Mesothelial cell of epicardium (in vitro differentiated cells): ENCODE measurements around the gene GFM2. TPM values are rescaled to one million over a fixed set of nuclear protein-coding genes. Genes with fewer than 3 reads are reported as not detected.
"Not testable (repeated sequence)": the region's sequence is repeated elsewhere in the genome, so short reads cannot be mapped to it uniquely, and the experiment has no call there.

Experiments
- DNase-seq, 2 experiments: peaks; one replicate each; pipeline ENCODE4 v3.0.0; 2021; ENCODE audit warnings: low spot score in 2 of 2; ENCODE audit not compliant: unreplicated experiment in 2 of 2
- H3K27ac Mint-ChIP-seq: 2 replicates; pipeline ENCODE4 v1.8.0; 2021; ENCODE audit warnings: mixed read lengths
- H3K27me3 Mint-ChIP-seq: 2 replicates; pipeline ENCODE4 v1.8.0; 2021; ENCODE audit warnings: low read depth, mixed read lengths
- H3K36me3 Mint-ChIP-seq: 2 replicates; pipeline ENCODE4 v1.8.0; 2021; ENCODE audit warnings: mixed read lengths
- H3K4me1 Mint-ChIP-seq: 2 replicates; pipeline ENCODE4 v1.8.0; 2021; ENCODE audit warnings: mixed read lengths
- H3K4me3 Mint-ChIP-seq: 2 replicates; pipeline ENCODE4 v1.8.0; 2021; ENCODE audit warnings: mild to moderate bottlenecking, moderate library complexity, mixed read lengths
- H3K9me3 Mint-ChIP-seq: 2 replicates; pipeline ENCODE4 v1.8.0; 2021; ENCODE audit warnings: mixed read lengths
- total RNA-seq: library from RNA; stranded (reverse); gene quantifications from 3 replicates; pipeline ENCODE4 v1.2.1, GENCODE V29; 2021
- TF ChIP-seq, protein P1 (sequence below): fragments of 200-600 bp; sonication (generic); IDR thresholded peaks from one replicate; pipeline ENCODE4 v1.5.0; 2021; ENCODE audit warnings: antibody characterized with exemption; ENCODE audit not compliant: unreplicated experiment

Gene GFM2
- total RNA-seq, 1 donor from 2014 or later: 34.3 TPM

DNA sequence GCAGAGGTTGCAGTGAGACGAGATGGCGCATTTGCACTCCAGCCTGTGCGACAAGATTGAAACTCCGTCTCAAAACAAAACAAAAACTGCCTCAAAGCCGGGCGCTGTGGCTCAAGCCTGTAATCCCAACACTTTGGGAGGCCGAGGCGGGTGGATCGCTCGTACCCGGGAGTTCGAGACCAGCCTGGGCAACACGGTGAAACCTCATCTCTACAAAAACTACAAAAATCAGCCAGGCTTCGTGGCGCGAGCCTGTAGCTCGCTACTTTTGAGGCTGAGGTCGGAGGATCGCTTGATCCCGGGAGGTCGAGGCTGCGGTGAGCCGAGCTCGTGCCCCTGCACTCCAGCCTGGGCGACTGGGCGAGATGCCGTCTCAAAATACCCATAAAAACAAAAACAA lies 988 bp downstream of the GFM2 start:
- H3K4me3 Mint-ChIP-seq: peak overlapping the region; percentile 100
- no peaks in the 10 kb centered on the region for H3K9me3 Mint-ChIP-seq
- TF ChIP-seq, protein P1, sequence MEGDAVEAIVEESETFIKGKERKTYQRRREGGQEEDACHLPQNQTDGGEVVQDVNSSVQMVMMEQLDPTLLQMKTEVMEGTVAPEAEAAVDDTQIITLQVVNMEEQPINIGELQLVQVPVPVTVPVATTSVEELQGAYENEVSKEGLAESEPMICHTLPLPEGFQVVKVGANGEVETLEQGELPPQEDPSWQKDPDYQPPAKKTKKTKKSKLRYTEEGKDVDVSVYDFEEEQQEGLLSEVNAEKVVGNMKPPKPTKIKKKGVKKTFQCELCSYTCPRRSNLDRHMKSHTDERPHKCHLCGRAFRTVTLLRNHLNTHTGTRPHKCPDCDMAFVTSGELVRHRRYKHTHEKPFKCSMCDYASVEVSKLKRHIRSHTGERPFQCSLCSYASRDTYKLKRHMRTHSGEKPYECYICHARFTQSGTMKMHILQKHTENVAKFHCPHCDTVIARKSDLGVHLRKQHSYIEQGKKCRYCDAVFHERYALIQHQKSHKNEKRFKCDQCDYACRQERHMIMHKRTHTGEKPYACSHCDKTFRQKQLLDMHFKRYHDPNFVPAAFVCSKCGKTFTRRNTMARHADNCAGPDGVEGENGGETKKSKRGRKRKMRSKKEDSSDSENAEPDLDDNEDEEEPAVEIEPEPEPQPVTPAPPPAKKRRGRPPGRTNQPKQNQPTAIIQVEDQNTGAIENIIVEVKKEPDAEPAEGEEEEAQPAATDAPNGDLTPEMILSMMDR: no peak
- DNase-seq: no peak
- H3K36me3 Mint-ChIP-seq: peaks cover 13% of the 10 kb centered on the region
- H3K27me3 Mint-ChIP-seq: no peaks in the 10 kb centered on the region
- no peak overlapping the region for H3K27ac Mint-ChIP-seq
- H3K4me1 Mint-ChIP-seq: peaks cover 25% of the 10 kb centered on the region

DNA sequence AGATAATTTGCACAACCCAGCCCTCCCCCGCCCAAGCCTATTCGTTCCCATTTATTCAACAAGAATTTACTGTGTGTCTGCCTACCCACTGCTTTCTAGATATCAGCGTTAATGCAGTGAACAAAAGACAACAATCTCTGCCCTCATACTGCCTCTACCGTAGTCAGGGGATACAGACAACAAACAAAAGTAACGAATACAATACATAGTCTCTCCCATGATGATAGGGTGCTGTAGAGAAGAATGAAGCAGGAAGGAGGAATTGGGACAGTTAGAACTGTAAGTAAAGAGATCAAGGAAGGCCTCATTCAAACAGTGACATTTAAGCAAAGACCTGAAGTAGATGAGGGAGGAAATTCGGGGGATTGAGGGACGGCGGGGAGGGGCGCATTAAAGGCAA lies 1.7 kb downstream of the GFM2 start:
- peak overlapping the region; percentile 64 for H3K27ac Mint-ChIP-seq
- TF ChIP-seq, protein P1: no peak
- H3K36me3 Mint-ChIP-seq: peaks cover 8% of the 10 kb centered on the region
- DNase-seq: no peak
- H3K9me3 Mint-ChIP-seq: no peaks in the 10 kb centered on the region
- H3K4me3 Mint-ChIP-seq: peak overlapping the region; percentile 100
- H3K27me3 Mint-ChIP-seq: no peaks in the 10 kb centered on the region
- H3K4me1 Mint-ChIP-seq: peaks cover 25% of the 10 kb centered on the region

DNA sequence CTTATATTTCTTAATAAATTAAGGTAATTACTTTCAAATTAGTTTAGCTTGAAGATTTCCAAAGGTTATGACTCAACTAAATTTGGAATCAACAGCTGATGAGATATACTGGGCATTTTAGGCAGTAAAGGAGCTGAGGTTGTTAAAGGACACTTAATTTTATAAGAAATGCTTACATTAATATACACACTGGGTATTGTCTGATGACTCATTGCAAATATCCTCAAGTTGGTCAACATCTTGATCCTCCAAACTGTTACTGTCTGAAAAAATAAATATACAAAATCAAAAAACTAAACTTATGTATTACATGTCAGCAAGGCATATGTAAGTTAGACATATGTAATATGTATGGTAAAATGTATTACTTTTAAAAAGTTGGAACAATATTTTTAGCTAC lies 3.4 kb downstream of the GFM2 start:
- H3K9me3 Mint-ChIP-seq: no peaks in the 10 kb centered on the region
- H3K36me3 Mint-ChIP-seq: peaks cover 3% of the 10 kb centered on the region
- no peaks in the 10 kb centered on the region for H3K27me3 Mint-ChIP-seq
- DNase-seq: no peak
- TF ChIP-seq, protein P1: no peak
- no peak overlapping the region for H3K4me3 Mint-ChIP-seq
- H3K4me1 Mint-ChIP-seq: peaks cover 23% of the 10 kb centered on the region
- no peak overlapping the region for H3K27ac Mint-ChIP-seq

DNA sequence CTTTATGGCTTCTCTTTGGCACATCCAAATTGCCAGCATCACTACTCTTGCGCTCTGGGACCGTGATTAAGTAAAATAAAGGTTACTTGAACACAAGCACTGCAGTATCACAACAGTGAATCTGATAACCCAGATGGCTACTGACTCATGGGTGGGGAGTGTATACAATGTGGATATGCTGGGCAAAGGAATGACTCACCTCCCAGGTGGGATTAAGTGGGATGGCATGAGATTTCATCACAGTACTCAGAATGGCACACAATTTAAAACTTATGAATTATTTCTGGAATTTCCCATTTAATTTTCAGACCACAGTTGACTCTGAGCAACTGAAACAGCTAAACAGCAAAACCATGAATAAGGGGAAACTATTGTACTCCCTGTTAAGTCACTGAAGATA lies 4.3 kb downstream of the GFM2 start:
- no peak for DNase-seq
- Mint-ChIP-seq H3K27ac (no peak overlapping the region), H3K36me3 (peaks cover 9% of the 10 kb centered on the region), H3K4me1 (peaks cover 16% of the 10 kb centered on the region), H3K4me3 (no peak overlapping the region), H3K9me3 (no peaks in the 10 kb centered on the region), H3K27me3 (no peaks in the 10 kb centered on the region)
- TF ChIP-seq, protein P1: no peak

DNA sequence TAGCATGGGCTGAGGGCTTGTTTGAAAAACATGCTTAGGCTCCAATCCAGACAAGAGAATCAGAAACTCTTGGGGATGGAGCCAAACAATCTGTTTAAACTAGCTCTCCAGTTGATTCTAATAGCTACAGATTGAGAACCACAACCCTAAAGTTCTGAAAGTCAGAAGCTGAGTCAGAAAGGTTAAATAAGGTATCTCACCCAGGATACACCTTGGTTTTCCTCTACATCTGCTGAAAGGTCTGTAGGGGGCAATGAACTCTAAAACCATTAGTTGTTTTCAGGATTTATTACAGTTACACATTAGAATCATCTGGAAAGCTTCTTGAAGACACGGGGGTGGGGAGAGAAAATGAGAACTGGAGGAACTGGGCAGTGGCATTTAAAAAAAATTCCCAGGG lies 5.7 kb downstream of the GFM2 start:
- no peak overlapping the region for H3K4me3 Mint-ChIP-seq
- H3K9me3 Mint-ChIP-seq: peaks cover 6% of the 10 kb centered on the region
- no peak overlapping the region for H3K27ac Mint-ChIP-seq
- DNase-seq: no peak
- TF ChIP-seq, protein P1: no peak
- peaks cover 17% of the 10 kb centered on the region for H3K36me3 Mint-ChIP-seq
- peaks cover 9% of the 10 kb centered on the region for H3K4me1 Mint-ChIP-seq
- H3K27me3 Mint-ChIP-seq: no peaks in the 10 kb centered on the region

- H3K4me1 Mint-ChIP-seq, H3K9me3 Mint-ChIP-seq, H3K27ac Mint-ChIP-seq, H3K27me3 Mint-ChIP-seq, H3K4me3 Mint-ChIP-seq, DNase-seq: not testable (repeated sequence)
- peaks cover 39% of the 10 kb centered on the region for H3K36me3 Mint-ChIP-seq
Measured at GRCh38 chr5:74748742-74749141, 18.2 kb downstream of the GFM2 start.
